Gastrocnemius medialis (tissue), 4 donors: Measurements from ENCODE around the gene DPPA2.

Experiments used
- CTCF ChIP-seq, 5 experiments: fragments of 450-650 bp in 3 of 5; fragments of 200-600 bp in 2 of 5; sonication (generic) in 2 of 5; IDR thresholded peaks in 4 of 5; conservative IDR thresholded peaks in 1 of 5; 1 replicate in 4 of 5; 2 replicates in 1 of 5; pipeline ENCODE4 v1.5.1; 2016 to 2019; ENCODE audit warnings: antibody characterized with exemption in 5 of 5, mild to moderate bottlenecking in 3 of 5, moderate library complexity in 3 of 5
- POLR2A ChIP-seq, 2 donors: fragments of 450-650 bp; IDR thresholded peaks; one replicate each; pipeline ENCODE4 v1.6.1; 2017; ENCODE audit warnings: antibody characterized with exemption in 2 of 2, mild to moderate bottlenecking in 2 of 2, moderate library complexity in 2 of 2

GRCh38 chr3:109316162-109316730 is at the start of gene DPPA2:
- TF ChIP-seq POLR2A (IDR thresholded peaks at IDR 0.05) = no peak
- no peak for TF ChIP-seq CTCF (IDR thresholded peaks at IDR 0.05 in 4 of 5, conservative IDR thresholded peaks at IDR 0.05 in 1 of 5)
